ENCODE measurements around the gene CTTNBP2NL.

CTTNBP2NL gene

DNA sequence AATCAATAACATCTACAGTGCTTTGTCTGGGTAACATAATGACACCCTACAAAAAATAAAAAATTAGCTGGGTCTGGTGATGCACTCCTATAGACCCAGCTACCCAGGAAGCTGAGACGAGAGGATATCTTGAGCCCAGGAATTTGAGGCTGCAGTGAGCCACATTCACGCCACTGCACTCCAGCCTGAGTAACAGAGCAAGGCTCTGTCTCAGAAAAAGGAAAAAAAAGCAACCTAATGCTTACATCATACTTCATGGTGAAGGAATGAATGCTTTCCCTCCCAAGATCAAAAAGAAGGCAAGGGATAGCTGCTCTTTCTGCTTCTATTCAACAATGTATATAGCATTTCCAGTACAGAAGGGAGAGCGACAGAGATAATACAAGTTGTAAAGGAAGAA lies 24.2 kb upstream of the CTTNBP2NL start:
- no peak for DNase-seq
- Histone ChIP-seq H3K27me3 (ENCODE audit: control insufficient read depth in 1 of 2, insufficient read depth in 1 of 2, low read length in 2 of 2) (peaks cover 25 to 44% of the 10 kb centered on the region in 2 experiments), H4K8ac (ENCODE audit: low read length) (no peak overlapping the region), H3K36me3 (ENCODE audit: control insufficient read depth in 1 of 2, insufficient read depth in 2 of 2, low read depth in 1 of 2, low read length in 2 of 2) (no peaks in the 10 kb centered on the region), H3K9ac (ENCODE audit: low read length) (no peak overlapping the region), H3K4me3 (ENCODE audit: insufficient read depth in 1 of 2, low read depth in 1 of 2, low read length in 2 of 2) (no peak overlapping the region), H2BK120ac (ENCODE audit: low read depth, low read length) (no peak overlapping the region), H3K4me2 (ENCODE audit: low read length, poor library complexity, severe bottlenecking) (no peak overlapping the region), H3K79me1 (replicated peaks; ENCODE audit: low read length, poor library complexity, severe bottlenecking) (no peaks in the 10 kb centered on the region), H3K9me3 (ENCODE audit: control insufficient read depth, low read length) (no peaks in the 10 kb centered on the region), H3K4ac (ENCODE audit: low read depth in 1 of 2, low read length in 2 of 2) (no peak overlapping the region), H2BK5ac (ENCODE audit: low read depth, low read length, poor library complexity, severe bottlenecking) (no peak overlapping the region), H3K4me1 (ENCODE audit: control insufficient read depth, insufficient read depth, low read depth, low read length) (no peaks in the 10 kb centered on the region), H3K27ac (ENCODE audit: low read length, poor library complexity, severe bottlenecking) (no peak overlapping the region), H3K14ac (ENCODE audit: low read length in 2 of 2) (no peak overlapping the region), H2BK15ac (ENCODE audit: low read depth, poor library complexity, severe bottlenecking) (no peak overlapping the region), H2BK12ac (ENCODE audit: low read length in 2 of 2) (no peak overlapping the region), H3K23ac (ENCODE audit: low read length in 2 of 2) (no peak overlapping the region), H4K91ac (ENCODE audit: low read length) (no peak overlapping the region), H3K18ac (ENCODE audit: low read depth in 1 of 2, low read length in 2 of 2) (no peak overlapping the region), H2AK5ac (ENCODE audit: low read length, severe bottlenecking) (no peak overlapping the region), H2AFZ (ENCODE audit: low read depth, low read length) (no peak overlapping the region)
- WGBS, result 80% methylated on average over 2 of the region's 3 CpGs

DNA sequence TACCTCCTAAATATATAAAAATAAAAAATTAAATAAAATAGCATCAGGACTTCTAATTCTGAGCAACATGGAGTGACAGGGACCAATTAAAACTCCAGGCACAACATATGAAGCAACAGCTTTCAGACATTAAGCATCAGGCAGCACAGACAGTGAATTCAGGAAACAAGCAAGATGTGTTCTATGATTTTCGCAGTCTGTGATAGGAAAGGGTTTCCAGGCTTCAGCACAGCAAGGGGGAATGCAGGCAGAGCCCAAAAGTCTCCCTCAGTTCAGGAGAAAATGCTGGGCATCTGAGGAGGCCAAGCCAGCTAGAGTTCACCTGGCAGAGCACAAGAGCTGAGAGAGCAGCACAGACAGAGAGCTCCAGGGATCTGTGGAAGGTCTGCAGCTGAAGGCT lies 22.2 kb upstream of the CTTNBP2NL start:
- no peak overlapping the region for H4K8ac ChIP-seq (ENCODE audit: low read length)
- no peak for DNase-seq
- no peak overlapping the region for H2BK12ac ChIP-seq (ENCODE audit: low read length in 2 of 2)
- H3K14ac ChIP-seq (ENCODE audit: low read length in 2 of 2), result no peak overlapping the region
- H2AK5ac ChIP-seq (ENCODE audit: low read length, severe bottlenecking), result no peak overlapping the region
- H3K4me1 ChIP-seq (ENCODE audit: control insufficient read depth, insufficient read depth, low read depth, low read length), result no peaks in the 10 kb centered on the region
- H3K27me3 ChIP-seq (ENCODE audit: control insufficient read depth in 1 of 2, insufficient read depth in 1 of 2, low read length in 2 of 2), result peaks cover 14 to 29% of the 10 kb centered on the region in 2 experiments
- H4K91ac ChIP-seq (ENCODE audit: low read length), result no peak overlapping the region
- no peak overlapping the region for H2BK120ac ChIP-seq (ENCODE audit: low read depth, low read length)
- H2BK15ac ChIP-seq (ENCODE audit: low read depth, poor library complexity, severe bottlenecking), result no peak overlapping the region
- no peak overlapping the region for H3K4me2 ChIP-seq (ENCODE audit: low read length, poor library complexity, severe bottlenecking)
- H3K36me3 ChIP-seq (ENCODE audit: control insufficient read depth in 1 of 2, insufficient read depth in 2 of 2, low read depth in 1 of 2, low read length in 2 of 2), result no peaks in the 10 kb centered on the region
- 93% methylated on average over 1 of the region's 1 CpG for WGBS
- H3K9me3 ChIP-seq (ENCODE audit: control insufficient read depth, low read length), result no peaks in the 10 kb centered on the region
- no peaks in the 10 kb centered on the region for H3K79me1 ChIP-seq (replicated peaks; ENCODE audit: low read length, poor library complexity, severe bottlenecking)
- no peak overlapping the region for H3K4me3 ChIP-seq (ENCODE audit: insufficient read depth in 1 of 2, low read depth in 1 of 2, low read length in 2 of 2)
- no peak overlapping the region for H3K18ac ChIP-seq (ENCODE audit: low read depth in 1 of 2, low read length in 2 of 2)
- no peak overlapping the region for H2AFZ ChIP-seq (ENCODE audit: low read depth, low read length)
- no peak overlapping the region for H3K4ac ChIP-seq (ENCODE audit: low read depth in 1 of 2, low read length in 2 of 2)
- no peak overlapping the region for H2BK5ac ChIP-seq (ENCODE audit: low read depth, low read length, poor library complexity, severe bottlenecking)
- H3K23ac ChIP-seq (ENCODE audit: low read length in 2 of 2), result no peak overlapping the region
- no peak overlapping the region for H3K27ac ChIP-seq (ENCODE audit: low read length, poor library complexity, severe bottlenecking)
- H3K9ac ChIP-seq (ENCODE audit: low read length), result no peak overlapping the region

DNA sequence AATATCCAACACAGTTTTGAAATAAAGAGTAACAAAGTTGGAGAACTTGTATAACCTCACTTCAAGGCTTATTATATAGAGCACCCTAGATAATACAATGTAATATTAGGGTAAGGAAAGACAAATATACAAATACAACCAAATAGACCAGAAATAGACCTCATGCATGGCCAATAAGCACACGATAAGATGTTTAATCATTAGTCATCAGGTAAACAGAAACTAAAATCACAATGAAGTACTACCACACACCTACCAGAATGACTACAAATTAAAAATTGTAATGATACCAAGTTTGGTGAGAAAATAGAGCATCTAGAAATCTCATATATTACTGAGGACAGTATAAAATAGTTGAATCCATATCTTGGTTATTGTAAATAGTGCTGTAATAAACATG lies 20.3 kb upstream of the CTTNBP2NL start:
- Histone ChIP-seq H2BK15ac (ENCODE audit: low read depth, poor library complexity, severe bottlenecking) (no peak overlapping the region), H3K4ac (ENCODE audit: low read depth in 1 of 2, low read length in 2 of 2) (no peak overlapping the region), H2AK5ac (ENCODE audit: low read length, severe bottlenecking) (no peak overlapping the region), H3K4me1 (ENCODE audit: control insufficient read depth, insufficient read depth, low read depth, low read length) (no peaks in the 10 kb centered on the region), H3K4me2 (ENCODE audit: low read length, poor library complexity, severe bottlenecking) (no peak overlapping the region), H3K23ac (ENCODE audit: low read length in 2 of 2) (no peak overlapping the region), H3K36me3 (ENCODE audit: control insufficient read depth in 1 of 2, insufficient read depth in 2 of 2, low read depth in 1 of 2, low read length in 2 of 2) (no peaks in the 10 kb centered on the region), H4K8ac (ENCODE audit: low read length) (no peak overlapping the region), H3K27ac (ENCODE audit: low read length, poor library complexity, severe bottlenecking) (no peak overlapping the region), H2BK12ac (ENCODE audit: low read length in 2 of 2) (no peak overlapping the region), H3K27me3 (ENCODE audit: control insufficient read depth in 1 of 2, insufficient read depth in 1 of 2, low read length in 2 of 2) (peaks cover 18 to 25% of the 10 kb centered on the region in 2 experiments), H2BK120ac (ENCODE audit: low read depth, low read length) (no peak overlapping the region), H2BK5ac (ENCODE audit: low read depth, low read length, poor library complexity, severe bottlenecking) (no peak overlapping the region), H3K9me3 (ENCODE audit: control insufficient read depth, low read length) (no peaks in the 10 kb centered on the region), H3K18ac (ENCODE audit: low read depth in 1 of 2, low read length in 2 of 2) (no peak overlapping the region), H2AFZ (ENCODE audit: low read depth, low read length) (no peak overlapping the region), H3K14ac (ENCODE audit: low read length in 2 of 2) (no peak overlapping the region), H3K9ac (ENCODE audit: low read length) (no peak overlapping the region), H3K4me3 (ENCODE audit: insufficient read depth in 1 of 2, low read depth in 1 of 2, low read length in 2 of 2) (no peak overlapping the region), H4K91ac (ENCODE audit: low read length) (no peak overlapping the region), H3K79me1 (replicated peaks; ENCODE audit: low read length, poor library complexity, severe bottlenecking) (no peaks in the 10 kb centered on the region)
- WGBS, result no CpG with 5 or more reads among the region's 1 CpG
- no peak for DNase-seq

DNA sequence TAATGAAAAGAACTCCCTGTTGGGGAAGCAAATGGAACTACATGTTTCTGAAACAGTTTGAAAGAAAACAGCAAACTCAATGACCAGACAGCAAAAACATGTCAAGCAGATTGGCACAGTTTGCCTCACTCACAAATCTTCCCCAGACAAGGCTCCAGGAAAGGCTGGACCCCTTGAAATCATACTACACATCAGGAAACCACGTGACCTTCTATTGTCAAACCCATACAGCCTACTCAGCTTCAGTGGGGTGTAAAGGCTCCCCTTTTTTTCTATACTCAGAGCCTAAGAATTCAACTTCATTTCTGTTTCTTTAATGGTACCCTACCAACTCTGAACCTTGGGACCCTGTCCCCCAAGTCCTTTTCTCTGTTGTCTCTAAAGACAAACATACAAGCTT lies 15.7 kb upstream of the CTTNBP2NL start:
- Histone ChIP-seq H3K36me3 (ENCODE audit: control insufficient read depth in 1 of 2, insufficient read depth in 2 of 2, low read depth in 1 of 2, low read length in 2 of 2) (no peaks in the 10 kb centered on the region), H3K4ac (ENCODE audit: low read depth in 1 of 2, low read length in 2 of 2) (no peak overlapping the region), H3K4me3 (ENCODE audit: insufficient read depth in 1 of 2, low read depth in 1 of 2, low read length in 2 of 2) (no peak overlapping the region), H2AFZ (ENCODE audit: low read depth, low read length) (no peak overlapping the region), H3K27me3 (ENCODE audit: control insufficient read depth in 1 of 2, insufficient read depth in 1 of 2, low read length in 2 of 2) (peaks cover 17 to 31% of the 10 kb centered on the region in 2 experiments), H3K27ac (ENCODE audit: low read length, poor library complexity, severe bottlenecking) (no peak overlapping the region), H2AK5ac (ENCODE audit: low read length, severe bottlenecking) (no peak overlapping the region), H3K23ac (ENCODE audit: low read length in 2 of 2) (no peak overlapping the region), H2BK12ac (ENCODE audit: low read length in 2 of 2) (no peak overlapping the region), H2BK5ac (ENCODE audit: low read depth, low read length, poor library complexity, severe bottlenecking) (no peak overlapping the region), H3K9ac (ENCODE audit: low read length) (no peak overlapping the region), H2BK120ac (ENCODE audit: low read depth, low read length) (no peak overlapping the region), H4K8ac (ENCODE audit: low read length) (no peak overlapping the region), H3K4me2 (ENCODE audit: low read length, poor library complexity, severe bottlenecking) (no peak overlapping the region), H3K79me1 (replicated peaks; ENCODE audit: low read length, poor library complexity, severe bottlenecking) (no peaks in the 10 kb centered on the region), H3K18ac (ENCODE audit: low read depth in 1 of 2, low read length in 2 of 2) (no peak overlapping the region), H3K14ac (ENCODE audit: low read length in 2 of 2) (no peak overlapping the region), H2BK15ac (ENCODE audit: low read depth, poor library complexity, severe bottlenecking) (no peak overlapping the region), H4K91ac (ENCODE audit: low read length) (no peak overlapping the region), H3K9me3 (ENCODE audit: control insufficient read depth, low read length) (peaks cover 3% of the 10 kb centered on the region), H3K4me1 (ENCODE audit: control insufficient read depth, insufficient read depth, low read depth, low read length) (no peaks in the 10 kb centered on the region)
- no peak for DNase-seq
- WGBS, result 47% methylated on average over 1 of the region's 1 CpG

All from mesenchymal stem cell (in vitro differentiated cells and primary cell).